ENCODE data around the gene UCMA. TPM values are rescaled to one million over a fixed set of nuclear protein-coding genes. Genes with fewer than 3 reads are reported as not detected.

UCMA gene
- total RNA-seq, 1 experiment from 2014 or later: not detected

DNA sequence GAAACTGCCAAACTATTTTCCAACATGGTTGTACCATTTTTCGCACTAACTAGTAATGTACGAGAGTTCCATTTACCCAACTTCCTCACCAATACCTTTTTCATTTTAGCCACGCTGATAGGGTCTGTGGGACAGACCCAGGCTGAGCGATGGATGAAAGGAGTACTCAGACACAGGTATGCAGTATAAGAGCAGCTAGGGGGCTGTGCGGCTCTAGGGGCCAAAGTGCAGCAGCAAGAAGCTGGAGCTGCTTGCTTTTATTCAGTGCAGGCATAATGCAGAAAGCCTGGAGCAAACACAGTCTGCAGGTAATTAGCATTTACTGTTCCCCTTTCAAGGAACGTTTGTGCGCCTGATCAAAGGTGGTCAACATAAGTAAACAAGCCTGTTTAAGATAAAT is 21.0 kb downstream of the UCMA start (continued):
- no peak for TF ChIP-seq SP1 (IDR thresholded peaks at IDR 0.05; ENCODE audit: low read depth)

DNA sequence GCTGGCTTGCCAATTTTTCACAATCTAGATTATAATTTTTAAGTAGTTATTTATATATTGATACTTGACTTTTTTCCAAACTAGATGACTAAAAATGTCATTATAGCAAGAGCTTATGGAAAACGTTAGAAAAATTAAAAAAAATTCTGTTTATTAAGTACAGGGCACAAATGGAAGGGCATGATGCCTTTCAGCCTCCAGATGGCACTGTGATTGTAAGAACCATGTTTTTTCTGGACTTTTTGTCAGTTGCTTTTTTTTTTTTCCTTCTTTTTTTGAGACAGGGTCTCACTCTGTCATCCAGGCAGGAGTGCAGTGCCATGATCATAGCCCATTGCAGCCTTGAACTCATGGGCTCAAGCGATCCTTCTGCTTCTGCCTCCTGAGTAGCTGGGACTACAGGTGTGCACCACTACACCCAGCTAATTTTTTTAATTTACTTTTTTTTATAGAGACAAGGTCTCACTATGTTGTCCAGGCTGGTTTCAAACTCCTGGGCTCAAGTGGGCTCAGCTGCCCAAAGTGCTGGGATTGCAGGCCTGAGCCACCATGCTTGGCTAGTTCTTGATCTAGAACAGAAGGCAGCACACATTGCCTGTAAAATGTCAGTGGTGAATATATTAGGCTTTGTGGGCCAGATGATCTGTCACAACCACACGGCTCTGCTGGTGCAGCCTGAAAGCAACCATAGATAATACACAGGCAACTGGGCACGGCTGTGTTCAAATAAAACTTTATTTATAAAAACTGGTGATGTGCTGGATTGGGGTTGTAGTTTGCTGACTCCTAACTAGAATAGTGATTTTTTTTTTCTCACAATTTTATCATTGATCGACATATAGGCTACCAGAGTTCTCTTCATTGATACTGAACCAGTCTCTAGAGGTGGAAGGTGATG is 27.4 kb downstream of the UCMA start:
- Histone ChIP-seq H3K4me1 (ENCODE audit: control insufficient read depth in 1 of 2, insufficient read depth in 2 of 2, low read length in 2 of 2) (no peaks in the 10 kb centered on the region), H3K79me2 (ENCODE audit: insufficient read depth, low read length) (no peaks in the 10 kb centered on the region), H3K27ac (ENCODE audit: low read depth, low read length) (no peak overlapping the region), H3K9me3 (ENCODE audit: control insufficient read depth in 1 of 2, insufficient read depth in 1 of 2, low read depth in 1 of 2, low read length in 2 of 2) (no peaks in the 10 kb centered on the region), H3K36me3 (ENCODE audit: control insufficient read depth in 1 of 2, insufficient read depth in 2 of 2, low read length in 2 of 2) (peaks cover 19 to 51% of the 10 kb centered on the region in 2 experiments), H3K9ac (ENCODE audit: low read length) (no peak overlapping the region), H2AFZ (ENCODE audit: low read depth, low read length, poor library complexity, severe bottlenecking) (no peak overlapping the region), H3K27me3 (ENCODE audit: insufficient read depth, low read length) (no peaks in the 10 kb centered on the region), H3K4me2 (ENCODE audit: low read length) (no peak overlapping the region), H4K20me1 (ENCODE audit: insufficient read depth) (no peaks in the 10 kb centered on the region), H3K9me2 (ENCODE audit: insufficient read depth) (no peaks in the 10 kb centered on the region), H3K4me3 (replicated peaks in 1 of 2; ENCODE audit: low read depth in 1 of 2, low read length in 2 of 2) (no peak overlapping the region)
- TF ChIP-seq FOSL1 (IDR thresholded peaks at IDR 0.05; ENCODE audit: low read depth) (no peak), YY1 (IDR thresholded peaks at IDR 0.05; ENCODE audit: extremely low read depth, insufficient replicate concordance, low read depth, low read length) (no peak), EZH2 (IDR thresholded peaks at IDR 0.05) (no peak), RAD21 (IDR thresholded peaks at IDR 0.05; ENCODE audit: low read depth) (peak; percentile 49), SIN3A (IDR thresholded peaks at IDR 0.05; ENCODE audit: low read depth) (no peak), CEBPB (IDR thresholded peaks at IDR 0.05; ENCODE audit: low read depth) (no peak), EGR1 (IDR thresholded peaks at IDR 0.05; ENCODE audit: low read depth) (no peak), SRF (IDR thresholded peaks at IDR 0.05; ENCODE audit: low read depth) (no peak), EZH2phosphoT487 (IDR thresholded peaks at IDR 0.05; ENCODE audit: borderline replicate concordance) (no peak)
- TF ChIP-seq, protein P1, sequence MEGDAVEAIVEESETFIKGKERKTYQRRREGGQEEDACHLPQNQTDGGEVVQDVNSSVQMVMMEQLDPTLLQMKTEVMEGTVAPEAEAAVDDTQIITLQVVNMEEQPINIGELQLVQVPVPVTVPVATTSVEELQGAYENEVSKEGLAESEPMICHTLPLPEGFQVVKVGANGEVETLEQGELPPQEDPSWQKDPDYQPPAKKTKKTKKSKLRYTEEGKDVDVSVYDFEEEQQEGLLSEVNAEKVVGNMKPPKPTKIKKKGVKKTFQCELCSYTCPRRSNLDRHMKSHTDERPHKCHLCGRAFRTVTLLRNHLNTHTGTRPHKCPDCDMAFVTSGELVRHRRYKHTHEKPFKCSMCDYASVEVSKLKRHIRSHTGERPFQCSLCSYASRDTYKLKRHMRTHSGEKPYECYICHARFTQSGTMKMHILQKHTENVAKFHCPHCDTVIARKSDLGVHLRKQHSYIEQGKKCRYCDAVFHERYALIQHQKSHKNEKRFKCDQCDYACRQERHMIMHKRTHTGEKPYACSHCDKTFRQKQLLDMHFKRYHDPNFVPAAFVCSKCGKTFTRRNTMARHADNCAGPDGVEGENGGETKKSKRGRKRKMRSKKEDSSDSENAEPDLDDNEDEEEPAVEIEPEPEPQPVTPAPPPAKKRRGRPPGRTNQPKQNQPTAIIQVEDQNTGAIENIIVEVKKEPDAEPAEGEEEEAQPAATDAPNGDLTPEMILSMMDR (IDR thresholded peaks at IDR 0.05 in 2 of 3, conservative IDR thresholded peaks at IDR 0.05 in 1 of 3; ENCODE audit: borderline replicate concordance in 1 of 3, insufficient read depth in 1 of 3, low read depth in 2 of 3, low read length in 2 of 3): peak in 2 of 3 experiments; percentile 44 to 51; a peak in 4 of 6 replicates
- TF ChIP-seq, protein P2, sequence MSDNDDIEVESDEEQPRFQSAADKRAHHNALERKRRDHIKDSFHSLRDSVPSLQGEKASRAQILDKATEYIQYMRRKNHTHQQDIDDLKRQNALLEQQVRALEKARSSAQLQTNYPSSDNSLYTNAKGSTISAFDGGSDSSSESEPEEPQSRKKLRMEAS (IDR thresholded peaks at IDR 0.05): no peak
- TF ChIP-seq, protein P3, sequence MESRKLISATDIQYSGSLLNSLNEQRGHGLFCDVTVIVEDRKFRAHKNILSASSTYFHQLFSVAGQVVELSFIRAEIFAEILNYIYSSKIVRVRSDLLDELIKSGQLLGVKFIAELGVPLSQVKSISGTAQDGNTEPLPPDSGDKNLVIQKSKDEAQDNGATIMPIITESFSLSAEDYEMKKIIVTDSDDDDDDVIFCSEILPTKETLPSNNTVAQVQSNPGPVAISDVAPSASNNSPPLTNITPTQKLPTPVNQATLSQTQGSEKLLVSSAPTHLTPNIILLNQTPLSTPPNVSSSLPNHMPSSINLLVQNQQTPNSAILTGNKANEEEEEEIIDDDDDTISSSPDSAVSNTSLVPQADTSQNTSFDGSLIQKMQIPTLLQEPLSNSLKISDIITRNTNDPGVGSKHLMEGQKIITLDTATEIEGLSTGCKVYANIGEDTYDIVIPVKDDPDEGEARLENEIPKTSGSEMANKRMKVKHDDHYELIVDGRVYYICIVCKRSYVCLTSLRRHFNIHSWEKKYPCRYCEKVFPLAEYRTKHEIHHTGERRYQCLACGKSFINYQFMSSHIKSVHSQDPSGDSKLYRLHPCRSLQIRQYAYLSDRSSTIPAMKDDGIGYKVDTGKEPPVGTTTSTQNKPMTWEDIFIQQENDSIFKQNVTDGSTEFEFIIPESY (IDR thresholded peaks at IDR 0.05; ENCODE audit: extremely low read depth, insufficient replicate concordance, low read length): no peak
- CTCF ChIA-PET: interaction anchor here (0.8 to 1.6 kb wide), 7 partner anchors 13 to 330 kb away, joined by 3 to 15 read pairs (median 4); no protein-coding TSS in a partner anchor
- DNase-seq (ENCODE audit: low read depth, low spot score): peak; percentile 13
- BruUV-seq (replicated peaks): no TSS peak
- intact Hi-C loops (cut with micrococcal nuclease): loop anchor here (1.0 kb wide), 1 partner anchor 96 kb away; no protein-coding TSS in a partner anchor
- RAD21 ChIA-PET (ENCODE audit: low non-redundant PET in 1 of 2, low total read pairs in 2 of 2, uncharacterized antibody in 2 of 2, unreplicated experiment in 2 of 2): no interaction called here
- no peak for ATAC-seq
- POLR2A ChIA-PET: no interaction called here

All from HCT116 (cell line).